Osteoblast (primary cell): ENCODE measurements around the gene KIAA1217. TPM values are rescaled to one million over a fixed set of nuclear protein-coding genes. Genes with fewer than 3 reads are reported as not detected.

Experiments
- DNase-seq: peaks from one replicate; pipeline ENCODE4 v3.0.0; 2011; ENCODE audit warnings: low spot score, mixed read lengths; ENCODE audit not compliant: insufficient read length; ENCODE audit errors: missing footprints
- H2AFZ ChIP-seq: 2 replicates; pipeline ENCODE4 v1.6.0; 2011; ENCODE audit warnings: mild to moderate bottlenecking, low read length
- H3K27ac ChIP-seq: 2 replicates; pipeline ENCODE4 v1.5.1; 2011; ENCODE audit warnings: mild to moderate bottlenecking, low read depth, low read length, moderate library complexity
- H3K27me3 ChIP-seq: 2 replicates; pipeline ENCODE4 v1.6.0; 2012; ENCODE audit warnings: mild to moderate bottlenecking, control low read depth, inconsistent platforms, low read length, moderate library complexity; ENCODE audit not compliant: insufficient read depth
- H3K36me3 ChIP-seq: 2 replicates; pipeline ENCODE4 v1.5.1; 2011; ENCODE audit warnings: mild to moderate bottlenecking, low read length, control low read depth, moderate library complexity; ENCODE audit not compliant: insufficient read depth
- H3K4me1 ChIP-seq: 2 replicates; pipeline ENCODE4 v1.5.1; 2011; ENCODE audit warnings: mild to moderate bottlenecking, low read length, control low read depth, moderate library complexity; ENCODE audit not compliant: insufficient read depth
- H3K4me2 ChIP-seq: 2 replicates; pipeline ENCODE4 v1.6.0; 2011; ENCODE audit warnings: mild to moderate bottlenecking, low read length; ENCODE audit not compliant: insufficient read depth
- H3K4me3 ChIP-seq: fragments of 200-600 bp; sonication (generic); 3 replicates; pipeline ENCODE4 v1.5.1; 2012; ENCODE audit warnings: mild to moderate bottlenecking, low read length, inconsistent platforms; ENCODE audit not compliant: insufficient read depth
- H3K79me2 ChIP-seq: 2 replicates; pipeline ENCODE4 v1.6.0; 2012; ENCODE audit warnings: mild to moderate bottlenecking, low read length, control low read depth, inconsistent platforms; ENCODE audit not compliant: insufficient read depth
- H3K9me3 ChIP-seq: 2 replicates; pipeline ENCODE4 v1.5.1; 2011; ENCODE audit warnings: low read depth, low read length, control low read depth
- H4K20me1 ChIP-seq: 2 replicates; pipeline ENCODE4 v1.6.0; 2012; ENCODE audit warnings: mild to moderate bottlenecking, low read length, control low read depth; ENCODE audit not compliant: insufficient read depth
- CTCF ChIP-seq: IDR thresholded peaks from 2 replicates; pipeline ENCODE4 v1.5.1; 2011; ENCODE audit warnings: mild to moderate bottlenecking, low read depth, low read length, moderate library complexity; ENCODE audit errors: extremely low read depth
- total RNA-seq: library from RNA; depleted of rRNA; stranded (reverse); fragments of >200 nt; gene quantifications from 2 replicates; pipeline ENCODE4 v1.2.3, GENCODE V29; 2012

Gene KIAA1217
- total RNA-seq, 1 donor: 51.0 TPM

DNA sequence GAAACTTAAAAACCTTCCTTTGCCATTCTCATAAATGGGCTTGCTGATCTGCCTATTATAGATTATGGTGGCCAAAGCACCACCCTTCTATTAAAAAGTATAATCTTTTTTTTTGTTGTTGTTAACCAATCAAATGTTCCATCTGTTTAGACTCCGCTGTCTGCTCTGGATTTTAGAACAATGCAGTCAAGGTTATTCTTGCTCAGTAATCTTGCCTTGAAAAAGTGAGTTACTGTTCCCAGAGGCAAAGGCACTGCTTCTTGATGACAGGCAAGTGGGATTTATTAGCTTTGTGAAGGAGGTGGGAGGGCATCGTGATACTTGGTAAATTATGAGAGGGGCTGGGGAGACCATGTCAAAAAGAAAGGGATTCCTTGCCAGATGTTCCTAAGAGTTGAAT lies 143.5 kb downstream of the KIAA1217 start:
- TF ChIP-seq CTCF: no peak
- no peak overlapping the region for H3K27ac ChIP-seq
- H3K4me1 ChIP-seq: peaks cover 24% of the 10 kb centered on the region
- H3K79me2 ChIP-seq: no peaks in the 10 kb centered on the region
- H3K4me3 ChIP-seq: no peak overlapping the region
- no peaks in the 10 kb centered on the region for H4K20me1 ChIP-seq
- no peak overlapping the region for H2AFZ ChIP-seq
- no peaks in the 10 kb centered on the region for H3K27me3 ChIP-seq
- no peak for DNase-seq
- no peaks in the 10 kb centered on the region for H3K36me3 ChIP-seq
- no peaks in the 10 kb centered on the region for H3K9me3 ChIP-seq
- H3K4me2 ChIP-seq: no peak overlapping the region

DNA sequence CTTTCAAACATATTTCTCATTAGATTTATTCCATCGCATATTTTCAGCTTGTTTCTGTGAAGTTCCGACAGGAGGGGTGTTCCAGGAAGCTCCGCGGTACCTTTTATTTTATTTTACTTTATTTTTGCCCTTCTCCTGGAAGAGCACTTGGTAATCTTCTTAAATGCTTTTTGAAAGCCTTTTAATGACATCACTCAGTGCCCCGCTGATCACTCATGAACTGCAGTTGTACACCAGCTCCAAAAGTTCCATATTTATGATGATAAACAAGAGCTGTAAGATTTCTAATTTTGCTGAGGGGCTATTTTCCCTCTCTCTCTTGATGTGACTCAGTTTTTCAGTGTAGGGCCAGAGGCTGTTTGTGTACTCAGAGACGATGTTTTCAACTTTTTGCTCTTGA lies 144.4 kb downstream of the KIAA1217 start:
- TF ChIP-seq CTCF: no peak
- Histone ChIP-seq H3K4me3 (no peak overlapping the region), H3K9me3 (no peaks in the 10 kb centered on the region), H3K27me3 (no peaks in the 10 kb centered on the region), H3K36me3 (no peaks in the 10 kb centered on the region), H4K20me1 (no peaks in the 10 kb centered on the region), H3K27ac (no peak overlapping the region), H2AFZ (no peak overlapping the region), H3K4me1 (peaks cover 24% of the 10 kb centered on the region), H3K79me2 (no peaks in the 10 kb centered on the region), H3K4me2 (no peak overlapping the region)
- no peak for DNase-seq

DNA sequence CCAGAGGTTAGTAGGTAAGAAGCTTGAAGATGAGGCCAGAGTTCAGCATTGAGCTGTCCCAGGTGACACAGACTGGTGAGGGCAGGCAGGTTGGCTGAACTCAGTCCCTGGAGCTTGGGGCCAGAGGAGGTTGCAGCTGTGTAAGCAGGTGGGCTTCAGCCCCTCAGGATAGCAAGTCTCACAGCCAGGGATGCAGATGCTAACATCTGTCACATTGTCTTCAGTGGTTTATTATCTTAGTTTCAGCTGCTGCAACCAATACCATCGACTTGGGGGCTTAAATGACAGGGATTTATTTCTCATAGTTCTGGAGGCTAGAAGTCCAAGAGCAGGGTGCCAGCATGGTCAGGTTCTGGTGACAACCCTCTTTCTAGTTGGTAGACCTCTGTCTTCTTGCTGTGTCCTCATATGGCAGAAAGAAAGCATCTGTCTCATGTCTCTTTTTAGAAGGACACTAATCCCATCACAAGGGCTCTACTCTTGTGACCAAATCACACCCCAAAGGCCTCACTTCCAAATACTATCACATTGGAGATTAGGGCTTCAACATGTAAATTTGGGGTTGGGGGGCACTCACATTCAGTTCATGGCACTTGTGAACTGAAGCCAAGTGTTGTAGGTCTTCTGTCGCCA lies 146.2 kb downstream of the KIAA1217 start:
- H4K20me1 ChIP-seq: no peaks in the 10 kb centered on the region
- no peak overlapping the region for H3K4me2 ChIP-seq
- no peak overlapping the region for H2AFZ ChIP-seq
- no peak overlapping the region for H3K27ac ChIP-seq
- H3K9me3 ChIP-seq: no peaks in the 10 kb centered on the region
- no peaks in the 10 kb centered on the region for H3K79me2 ChIP-seq
- H3K4me3 ChIP-seq: no peak overlapping the region
- H3K36me3 ChIP-seq: no peaks in the 10 kb centered on the region
- DNase-seq: no peak
- TF ChIP-seq CTCF: no peak
- peaks cover 13% of the 10 kb centered on the region for H3K4me1 ChIP-seq
- no peaks in the 10 kb centered on the region for H3K27me3 ChIP-seq

DNA sequence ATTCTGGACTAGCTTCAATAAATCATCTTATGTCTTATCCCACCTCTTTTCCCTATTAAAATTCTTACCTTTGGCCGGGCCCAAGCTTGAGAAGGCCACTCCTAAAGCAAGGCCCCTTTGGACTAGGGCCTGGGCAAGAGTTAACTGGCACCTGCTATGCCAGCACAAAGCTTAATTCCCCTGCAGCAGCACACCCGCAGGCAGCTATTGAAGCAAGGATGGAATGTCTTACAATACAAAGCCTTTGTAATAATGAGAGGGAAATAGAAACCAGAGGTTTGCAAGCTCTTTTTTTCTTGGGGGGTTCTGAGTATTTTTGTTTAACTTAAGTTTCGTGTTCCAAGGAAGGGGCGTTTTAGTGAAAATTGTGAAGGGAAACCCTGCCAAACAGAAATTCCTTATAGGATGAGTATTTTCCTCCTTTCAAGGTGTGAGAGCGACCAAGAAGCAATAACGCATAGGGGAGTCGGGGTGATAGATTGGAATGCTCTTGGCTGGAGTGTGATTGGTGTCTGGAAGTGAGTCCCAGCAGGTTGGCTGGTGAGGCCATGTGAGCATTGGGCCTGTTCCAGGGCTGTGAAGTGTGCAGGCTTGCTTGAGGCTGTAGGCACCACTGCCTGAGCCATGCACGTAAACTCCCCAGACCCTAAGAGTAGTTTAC lies 148.5 kb downstream of the KIAA1217 start:
- Histone ChIP-seq H4K20me1 (no peaks in the 10 kb centered on the region), H3K27ac (no peak overlapping the region), H3K27me3 (no peaks in the 10 kb centered on the region), H3K4me2 (no peak overlapping the region), H3K9me3 (no peaks in the 10 kb centered on the region), H3K79me2 (no peaks in the 10 kb centered on the region), H3K4me1 (no peaks in the 10 kb centered on the region), H2AFZ (no peak overlapping the region), H3K4me3 (no peak overlapping the region), H3K36me3 (no peaks in the 10 kb centered on the region)
- TF ChIP-seq CTCF: no peak
- DNase-seq: no peak
